AG04450 (cell line): ENCODE results near the gene TINCR. TPM values are rescaled to one million over a fixed set of nuclear protein-coding genes. Genes with fewer than 3 reads are reported as not detected.

Source experiments
- CTCF ChIA-PET: fragments of 300-600, 350-600 bp; formaldehyde crosslinking; extraction: SDS; loops from one replicate; lab custom pipeline; 2022; ENCODE audit warnings: antibody characterized with exemption, inconsistent platforms; lab: Charles Lee
- POLR2A ChIA-PET: fragments of 350-600 bp; formaldehyde crosslinking; extraction: SDS; loops from one replicate; lab custom pipeline; 2021; ENCODE audit warnings: antibody characterized with exemption, inconsistent platforms; lab: Yijun Ruan, JAX
- DNase-seq: peaks from one replicate; pipeline ENCODE4 v3.0.0-alpha.2; 2011; ENCODE audit warnings: low read depth, low spot score
- H3K27ac ChIP-seq: one replicate; pipeline ENCODE4 v1.5.1; 2012; ENCODE audit warnings: low read depth, low read length, control low read depth
- H3K27me3 ChIP-seq: one replicate; pipeline ENCODE4 v1.6.0; 2012; ENCODE audit warnings: low read length; ENCODE audit not compliant: control insufficient read depth, insufficient read depth
- H3K4me3 ChIP-seq: 2 replicates; pipeline ENCODE4 v1.5.1; 2011; ENCODE audit warnings: mild to moderate bottlenecking, low read depth, low read length, control low read depth
- H3K9me3 ChIP-seq: 2 replicates; pipeline ENCODE4 v1.5.1; 2012; ENCODE audit warnings: low read length; ENCODE audit not compliant: control insufficient read depth, insufficient read depth
- polyA plus RNA-seq: library from polyadenylated mRNA; depleted of rRNA; stranded (reverse); fragments of >200 nt; gene quantifications from 2 replicates; pipeline ENCODE4 v1.2.3, GENCODE V29; 2011
- TF ChIP-seq, protein P1 (sequence below): IDR thresholded peaks from 2 replicates; pipeline ENCODE4 v1.5.1; 2011; ENCODE audit warnings: low read depth, low read length, control low read depth, inconsistent platforms

The TINCR gene
- polyA plus RNA-seq, 1 experiment = 0.04 TPM

- ChIA-PET POLR2A (no interaction called here), CTCF (no interaction called here)
- DNase-seq = no peak
- Histone ChIP-seq H3K27me3 (no peaks in the 10 kb centered on the region), H3K27ac (no peak overlapping the region), H3K4me3 (no peak overlapping the region), H3K9me3 (no peaks in the 10 kb centered on the region; the same call in 1 of the 2 replicates)
- TF ChIP-seq, protein P1, sequence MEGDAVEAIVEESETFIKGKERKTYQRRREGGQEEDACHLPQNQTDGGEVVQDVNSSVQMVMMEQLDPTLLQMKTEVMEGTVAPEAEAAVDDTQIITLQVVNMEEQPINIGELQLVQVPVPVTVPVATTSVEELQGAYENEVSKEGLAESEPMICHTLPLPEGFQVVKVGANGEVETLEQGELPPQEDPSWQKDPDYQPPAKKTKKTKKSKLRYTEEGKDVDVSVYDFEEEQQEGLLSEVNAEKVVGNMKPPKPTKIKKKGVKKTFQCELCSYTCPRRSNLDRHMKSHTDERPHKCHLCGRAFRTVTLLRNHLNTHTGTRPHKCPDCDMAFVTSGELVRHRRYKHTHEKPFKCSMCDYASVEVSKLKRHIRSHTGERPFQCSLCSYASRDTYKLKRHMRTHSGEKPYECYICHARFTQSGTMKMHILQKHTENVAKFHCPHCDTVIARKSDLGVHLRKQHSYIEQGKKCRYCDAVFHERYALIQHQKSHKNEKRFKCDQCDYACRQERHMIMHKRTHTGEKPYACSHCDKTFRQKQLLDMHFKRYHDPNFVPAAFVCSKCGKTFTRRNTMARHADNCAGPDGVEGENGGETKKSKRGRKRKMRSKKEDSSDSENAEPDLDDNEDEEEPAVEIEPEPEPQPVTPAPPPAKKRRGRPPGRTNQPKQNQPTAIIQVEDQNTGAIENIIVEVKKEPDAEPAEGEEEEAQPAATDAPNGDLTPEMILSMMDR = no peak
These were observed 18.7 kb upstream of the TINCR start for GRCh38 chr19:5586300-5587070.

DNA sequence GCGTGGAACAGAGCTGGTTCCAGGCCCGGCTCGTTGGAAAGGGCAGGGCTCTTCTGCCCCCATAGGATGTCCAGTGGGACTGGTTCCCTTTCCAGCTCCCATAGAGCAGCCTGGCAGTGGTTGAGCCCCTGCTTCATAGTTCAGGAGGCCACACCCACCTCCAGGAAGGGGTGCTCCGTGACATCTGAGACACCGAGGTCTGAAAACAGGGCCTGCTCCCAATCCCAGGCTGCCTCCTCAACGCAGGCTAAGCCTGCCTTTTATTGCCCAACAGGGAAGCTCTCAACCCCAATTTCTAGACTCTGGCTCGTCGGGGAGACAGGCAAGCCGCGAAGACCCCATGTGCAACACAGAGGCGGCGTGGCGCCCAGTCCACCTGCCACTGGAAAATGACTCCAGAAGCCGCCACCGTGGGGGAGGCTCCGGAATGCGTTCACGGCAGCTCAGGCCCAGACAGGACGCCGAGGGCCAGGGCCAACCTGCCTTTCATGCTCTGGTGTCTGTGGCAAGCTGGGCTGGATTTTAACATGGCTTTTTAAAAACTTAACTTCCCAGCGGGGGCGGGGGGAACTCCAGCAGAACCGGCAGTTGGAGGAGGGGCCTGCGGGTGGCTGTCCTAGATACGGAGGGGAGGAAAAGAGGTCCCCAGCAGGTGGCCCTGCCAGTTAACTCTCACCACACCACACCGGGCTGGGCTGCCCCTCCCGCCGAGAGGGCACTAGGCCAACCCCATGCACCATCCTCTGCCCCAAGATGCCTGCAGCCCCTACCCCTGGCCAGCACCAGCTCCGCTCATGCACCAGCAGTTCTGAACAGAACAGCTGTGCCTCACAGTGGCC is 17.9 kb upstream of the TINCR start:
- Histone ChIP-seq H3K27ac (no peak overlapping the region), H3K4me3 (no peak overlapping the region), H3K9me3 (no peaks in the 10 kb centered on the region; the same call in 1 of the 2 replicates), H3K27me3 (no peaks in the 10 kb centered on the region)
- POLR2A ChIA-PET = interaction anchor here (0.7 kb wide), 1 partner anchor 330 kb away, joined by 7 read pairs; no protein-coding TSS in a partner anchor
- no peak for DNase-seq
- CTCF ChIA-PET = interaction anchor here (0.8 kb wide), 1 partner anchor 537 kb away, joined by 3 read pairs; no protein-coding TSS in a partner anchor
- TF ChIP-seq, protein P1 = no peak

DNA sequence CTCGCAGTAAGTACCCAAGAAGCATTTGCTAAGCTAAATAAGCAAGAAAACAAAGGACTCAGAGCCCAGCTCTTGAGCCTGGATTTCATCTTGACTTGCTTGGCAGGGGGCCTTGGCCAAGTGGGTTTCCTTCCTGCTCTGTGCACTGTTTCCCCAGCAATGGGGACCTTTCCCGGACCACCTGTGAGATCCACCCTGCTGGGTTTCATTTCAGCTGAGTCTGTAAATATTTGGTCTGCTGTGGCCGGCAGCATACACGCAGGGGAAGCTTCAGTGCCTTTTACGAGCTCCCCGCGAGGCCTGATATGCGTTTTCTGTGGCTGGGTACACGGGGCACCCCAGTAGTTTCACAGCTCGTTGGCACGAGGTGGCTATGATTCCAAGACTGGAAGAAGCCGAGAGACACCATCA is 12.4 kb upstream of the TINCR start:
- TF ChIP-seq, protein P1 = no peak
- H3K4me3 ChIP-seq = no peak overlapping the region
- ChIA-PET CTCF (interaction anchor here (1.3 to 1.8 kb wide), 4 partner anchors 12 to 533 kb away, joined by 3 to 5 read pairs (median 3); no protein-coding TSS in a partner anchor), POLR2A (interaction anchor here (1.0 kb wide), 1 partner anchor 271 kb away, joined by 5 read pairs; no protein-coding TSS in a partner anchor)
- no peaks in the 10 kb centered on the region for H3K27me3 ChIP-seq
- DNase-seq = no peak
- H3K27ac ChIP-seq = no peak overlapping the region
- H3K9me3 ChIP-seq = no peaks in the 10 kb centered on the region

DNA sequence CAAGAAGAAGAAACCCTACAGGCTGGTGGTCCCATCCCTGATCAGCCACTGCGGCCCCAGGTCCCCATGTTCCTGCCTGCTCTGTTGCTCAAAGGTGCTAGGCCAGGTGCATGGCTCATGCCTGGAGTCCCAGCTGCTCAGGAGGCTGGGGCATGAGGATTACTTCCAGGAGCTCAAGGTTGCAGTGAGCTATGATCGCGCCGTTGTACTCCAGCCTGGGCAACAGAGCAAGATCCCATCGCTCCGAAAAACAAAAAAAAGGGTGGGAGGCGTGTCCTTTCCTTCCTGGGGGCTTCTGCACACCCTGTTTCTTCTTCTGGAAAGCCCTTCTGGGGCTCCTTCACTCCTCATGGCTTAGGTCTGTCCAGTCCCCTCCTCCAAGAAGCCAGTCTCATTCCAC is 11.9 kb upstream of the TINCR start:
- no peak overlapping the region for H3K4me3 ChIP-seq
- H3K27ac ChIP-seq = no peak overlapping the region
- TF ChIP-seq, protein P1 = no peak
- no peak for DNase-seq
- CTCF ChIA-PET = interaction anchor here (1.3 to 1.8 kb wide), 4 partner anchors 13 to 533 kb away, joined by 3 to 5 read pairs (median 3); no protein-coding TSS in a partner anchor
- POLR2A ChIA-PET = interaction anchor here (1.0 kb wide), 1 partner anchor 271 kb away, joined by 5 read pairs; no protein-coding TSS in a partner anchor
- H3K27me3 ChIP-seq = no peaks in the 10 kb centered on the region
- no peaks in the 10 kb centered on the region for H3K9me3 ChIP-seq
